Astrocyte of the cerebellum (primary cell): ENCODE results near the gene UBQLN3.

Experiments used
- DNase-seq: peaks from one replicate; pipeline ENCODE4 v3.0.0-alpha.2; 2011; ENCODE audit warnings: low read depth
- H3K4me3 ChIP-seq: 2 replicates; pipeline ENCODE4 v1.5.1; 2011; ENCODE audit warnings: mild to moderate bottlenecking, low read depth, low read length, moderate library complexity
- CTCF ChIP-seq: IDR thresholded peaks from 2 replicates; pipeline ENCODE4 v1.5.1; 2012; ENCODE audit warnings: low read length, low read depth, moderate library complexity, mild to moderate bottlenecking; ENCODE audit errors: missing control alignments
- in situ Hi-C: cut with HindIII; loops from 2 replicates; pipeline ENCODE4 v1.10.0; 2017; ENCODE audit warnings: low sequenced_read_pairs

UBQLN3 gene

GRCh38 chr11:5508605-5509004 is 1.2 kb downstream of the UBQLN3 start:
- no peak overlapping the region for H3K4me3 ChIP-seq
- DNase-seq: no peak
- no peak for TF ChIP-seq CTCF
- in situ Hi-C loops: no loop called here

- TF ChIP-seq CTCF: no peak
- in situ Hi-C loops: no loop called here
- no peak overlapping the region for H3K4me3 ChIP-seq
- no peak for DNase-seq
These were observed 1.8 kb downstream of the UBQLN3 start for GRCh38 chr11:5507933-5508305.

GRCh38 chr11:5507177-5507932 is 2.4 kb downstream of the UBQLN3 start:
- in situ Hi-C loops: no loop called here
- no peak for TF ChIP-seq CTCF
- DNase-seq: no peak
- H3K4me3 ChIP-seq: no peak overlapping the region

- no peak for DNase-seq
- no peak overlapping the region for H3K4me3 ChIP-seq
- in situ Hi-C loops: no loop called here
- TF ChIP-seq CTCF: no peak
These were observed 4.3 kb downstream of the UBQLN3 start for GRCh38 chr11:5505363-5506048.

GRCh38 chr11:5504403-5504921 is 5.3 kb downstream of the UBQLN3 start:
- no peak overlapping the region for H3K4me3 ChIP-seq
- TF ChIP-seq CTCF: no peak
- no peak for DNase-seq
- in situ Hi-C loops: no loop called here

- TF ChIP-seq CTCF: no peak
- in situ Hi-C loops: no loop called here
- no peak for DNase-seq
- no peak overlapping the region for H3K4me3 ChIP-seq
These were observed 9.4 kb downstream of the UBQLN3 start for GRCh38 chr11:5500393-5500801.
